ENCODE measurements around the gene KDSR.

DNA sequence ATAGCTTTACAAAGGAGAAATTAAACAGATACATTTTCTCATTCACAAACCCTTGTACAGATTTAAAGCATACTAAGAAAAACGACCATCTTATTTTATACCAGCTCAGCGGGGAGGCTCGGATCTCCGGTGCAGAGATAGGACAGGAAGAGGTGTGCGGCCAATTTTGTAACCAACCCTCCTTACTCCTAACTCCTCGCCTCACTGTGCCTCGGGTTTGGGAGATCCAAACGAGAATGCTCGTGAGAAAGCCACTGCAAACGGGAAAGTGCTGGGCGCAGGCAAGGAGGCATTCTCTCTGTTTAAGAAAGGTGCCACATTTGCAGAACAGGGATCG, 1.2 kb downstream of the KDSR start:
- TF ChIP-seq CTCF (IDR thresholded peaks at IDR 0.05) (no peak), EZH2 (IDR thresholded peaks at IDR 0.05; ENCODE audit: borderline replicate concordance, insufficient read depth, low read depth, low read length, poor library complexity, severe bottlenecking) (no peak)

Measured in B cell (primary cell).